ENCODE results near the gene GPR84. TPM values are rescaled to one million over a fixed set of nuclear protein-coding genes. Genes with fewer than 3 reads are reported as not detected.

The GPR84 gene
- total RNA-seq, 2 experiments from 2014 or later = 0.98 to 1.7 TPM

DNA sequence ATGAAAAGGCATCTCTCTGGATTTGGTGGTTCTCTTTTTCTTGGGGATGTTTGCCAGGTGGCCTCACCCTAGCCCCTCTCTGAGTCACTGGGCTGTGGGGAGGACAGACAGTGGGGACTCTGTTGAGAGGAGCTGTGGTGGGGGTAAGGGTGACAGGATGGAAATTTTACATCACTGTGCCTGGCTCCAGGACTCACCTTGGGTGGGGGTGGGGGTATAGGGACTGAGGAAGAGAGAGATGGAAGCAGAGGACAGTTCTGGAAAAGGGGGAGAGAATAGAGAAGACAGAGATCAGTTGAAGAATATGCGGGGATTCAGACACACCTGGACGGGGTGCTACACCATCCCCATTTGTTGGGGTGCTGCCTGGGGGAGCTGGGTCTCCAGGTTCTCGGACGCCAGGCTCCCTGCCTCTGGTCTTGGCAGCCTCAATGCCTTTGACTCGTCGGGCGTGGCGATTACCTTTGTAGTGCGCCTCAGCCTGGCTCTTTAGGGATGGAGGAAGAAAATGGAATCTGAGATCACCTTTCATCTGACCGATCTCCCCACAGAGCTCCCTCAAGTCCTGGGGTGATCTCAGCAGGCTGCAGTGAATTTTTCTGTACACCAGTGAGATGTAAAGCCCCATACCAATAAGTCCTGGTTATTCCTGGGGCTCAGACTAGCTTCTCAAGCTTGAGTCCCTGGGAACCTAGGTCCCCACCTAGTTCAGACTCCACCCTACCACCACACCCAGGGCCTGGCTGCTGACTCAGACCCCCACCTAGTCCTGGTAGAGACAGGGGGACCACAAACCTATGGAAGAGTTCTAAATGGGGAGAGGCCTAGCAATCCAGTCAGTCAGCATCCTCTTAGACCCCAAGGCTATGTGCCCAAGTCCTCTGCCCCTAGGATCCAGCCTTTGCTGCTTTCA, 9.6 kb upstream of the GPR84 start:
- no peaks in the 10 kb centered on the region for H3K9me3 Mint-ChIP-seq (ENCODE audit: low read depth)
- no peak overlapping the region for H3K27ac Mint-ChIP-seq
- H3K4me3 Mint-ChIP-seq = no peak overlapping the region
- peaks cover 19% of the 10 kb centered on the region for H3K4me1 Mint-ChIP-seq
- ATAC-seq (peak; percentile 45), DNase-seq (peak; percentile 43)
- ChIA-PET POLR2A (interaction anchor here (1.2 kb wide), 1 partner anchor 86 kb away, joined by 3 read pairs; no protein-coding TSS in a partner anchor), CTCF (interaction anchor here (0.5 to 4.5 kb wide), 6 partner anchors 9 to 1382 kb away, joined by 3 to 13 read pairs (median 3); no protein-coding TSS in a partner anchor)
- no peaks in the 10 kb centered on the region for H3K36me3 Mint-ChIP-seq (ENCODE audit: low read depth)
- no peaks in the 10 kb centered on the region for H3K27me3 Mint-ChIP-seq
- intact Hi-C loops (cut with DNase I, micrococcal nuclease) = no loop called here

DNA sequence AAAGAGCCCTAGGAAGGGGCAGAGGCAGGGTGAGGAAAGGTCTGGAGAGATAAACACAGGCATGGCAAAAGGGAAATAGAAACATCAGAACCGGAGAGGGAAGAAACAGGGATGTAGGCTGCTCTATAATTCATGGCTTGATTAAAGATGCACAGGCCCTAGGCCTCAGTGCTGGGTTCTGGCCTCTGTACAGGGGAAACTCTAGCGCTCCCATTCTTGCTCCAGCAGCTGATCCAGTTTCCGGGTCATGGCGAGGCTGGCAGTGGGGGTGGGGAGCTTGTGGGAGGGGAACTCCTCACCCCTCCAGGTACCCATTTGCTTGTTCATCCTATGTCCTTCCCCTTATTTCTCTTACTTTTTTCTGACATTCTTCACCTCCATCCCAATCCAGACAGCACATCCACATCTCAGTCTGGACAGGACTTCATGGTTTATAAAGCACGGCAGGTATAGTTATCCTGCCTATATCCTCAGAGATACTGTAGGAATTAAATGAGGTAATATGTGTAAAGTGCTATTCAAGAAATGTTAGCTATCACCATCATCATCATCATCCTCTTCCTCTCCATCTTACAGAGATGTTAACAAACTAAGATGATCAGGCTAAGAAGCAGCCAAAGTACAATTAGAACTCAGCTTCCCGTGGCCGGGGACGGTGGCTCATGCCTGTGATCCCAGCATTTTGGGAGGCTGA, 8.0 kb upstream of the GPR84 start:
- Mint-ChIP-seq H3K27ac (peak overlapping the region; percentile 3), H3K27me3 (peaks cover 2% of the 10 kb centered on the region), H3K36me3 (ENCODE audit: low read depth) (no peaks in the 10 kb centered on the region), H3K9me3 (ENCODE audit: low read depth) (no peaks in the 10 kb centered on the region), H3K4me1 (peaks cover 31% of the 10 kb centered on the region), H3K4me3 (no peak overlapping the region)
- intact Hi-C loops (cut with DNase I, micrococcal nuclease) = no loop called here
- ChIA-PET CTCF (interaction anchor here (0.6 to 4.5 kb wide), 13 partner anchors 8 to 156 kb away, joined by 3 to 25 read pairs (median 4); partner anchors contain the start of gene COPZ1), POLR2A (interaction anchor here (0.6 kb wide), 1 partner anchor 82 kb away, joined by 3 read pairs; no protein-coding TSS in a partner anchor)
- DNase-seq = no peak
- ATAC-seq = no peak

DNA sequence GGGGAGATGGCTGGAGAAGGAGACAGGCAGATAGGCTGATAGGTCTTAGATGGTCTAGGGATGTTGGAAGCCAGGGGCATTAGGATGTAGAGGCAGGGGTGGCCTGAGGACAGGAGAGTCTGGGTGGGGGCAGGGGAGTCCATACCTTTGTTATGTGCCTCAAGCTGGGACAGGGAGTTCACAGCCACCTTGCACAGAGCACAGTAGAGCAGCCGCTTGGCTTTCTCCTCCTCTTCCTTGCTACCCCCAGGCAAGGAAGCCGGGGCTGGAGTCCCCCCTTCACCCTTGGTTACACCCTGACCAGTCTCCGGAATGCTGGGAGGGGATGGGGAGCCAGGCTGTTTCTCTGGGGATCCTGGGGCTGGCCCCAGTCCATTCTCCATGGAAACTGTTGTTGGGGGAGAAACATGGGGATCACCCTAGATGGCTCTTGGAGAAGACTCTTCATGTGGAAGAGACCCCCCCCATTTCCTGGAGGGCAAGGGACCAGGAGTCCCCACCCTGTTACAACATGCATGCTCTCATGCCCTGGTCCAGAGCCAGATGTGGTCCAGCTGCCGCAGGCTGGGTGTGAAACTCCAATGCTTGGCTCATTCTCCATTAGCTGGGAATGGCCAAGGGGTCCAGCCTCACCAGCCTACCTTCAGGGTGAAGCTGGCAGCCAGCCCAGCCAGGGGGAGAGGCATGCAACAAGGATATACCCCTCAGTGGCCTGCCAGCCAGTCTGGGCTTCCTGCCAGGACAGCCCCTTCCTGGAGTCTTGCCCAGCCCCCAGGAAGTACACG, 7.2 kb upstream of the GPR84 start:
- Mint-ChIP-seq H3K4me3 (no peak overlapping the region), H3K27ac (no peak overlapping the region), H3K9me3 (ENCODE audit: low read depth) (no peaks in the 10 kb centered on the region), H3K36me3 (ENCODE audit: low read depth) (no peaks in the 10 kb centered on the region), H3K27me3 (peaks cover 2% of the 10 kb centered on the region), H3K4me1 (peaks cover 31% of the 10 kb centered on the region)
- DNase-seq (no peak), ATAC-seq (no peak)
- ChIA-PET POLR2A (interaction anchor here (1.1 kb wide), 1 partner anchor 46 kb away, joined by 3 read pairs; the partner anchor contains the start of gene COPZ1), CTCF (interaction anchor here (0.6 to 4.5 kb wide), 13 partner anchors 8 to 158 kb away, joined by 3 to 25 read pairs (median 4); partner anchors contain the start of gene COPZ1)
- intact Hi-C loops (cut with DNase I, micrococcal nuclease) = no loop called here

- ChIA-PET CTCF (interaction anchor here (0.7 to 4.5 kb wide), 8 partner anchors 10 to 79 kb away, joined by 3 to 25 read pairs (median 7); partner anchors contain the start of gene ZNF385A), POLR2A (interaction anchor here (0.6 to 1.0 kb wide), 2 partner anchors 65 to 83 kb away, joined by 3 read pairs; no protein-coding TSS in a partner anchor)
- DNase-seq (no peak), ATAC-seq (no peak)
- intact Hi-C loops (cut with DNase I, micrococcal nuclease) = no loop called here
- Mint-ChIP-seq H3K27ac (no peak overlapping the region), H3K27me3 (peaks cover 2% of the 10 kb centered on the region), H3K9me3 (ENCODE audit: low read depth) (no peaks in the 10 kb centered on the region), H3K4me1 (peaks cover 31% of the 10 kb centered on the region), H3K4me3 (no peak overlapping the region), H3K36me3 (ENCODE audit: low read depth) (no peaks in the 10 kb centered on the region)
Measured at GRCh38 chr12:54370171-54370730, 6.0 kb upstream of the GPR84 start.

DNA sequence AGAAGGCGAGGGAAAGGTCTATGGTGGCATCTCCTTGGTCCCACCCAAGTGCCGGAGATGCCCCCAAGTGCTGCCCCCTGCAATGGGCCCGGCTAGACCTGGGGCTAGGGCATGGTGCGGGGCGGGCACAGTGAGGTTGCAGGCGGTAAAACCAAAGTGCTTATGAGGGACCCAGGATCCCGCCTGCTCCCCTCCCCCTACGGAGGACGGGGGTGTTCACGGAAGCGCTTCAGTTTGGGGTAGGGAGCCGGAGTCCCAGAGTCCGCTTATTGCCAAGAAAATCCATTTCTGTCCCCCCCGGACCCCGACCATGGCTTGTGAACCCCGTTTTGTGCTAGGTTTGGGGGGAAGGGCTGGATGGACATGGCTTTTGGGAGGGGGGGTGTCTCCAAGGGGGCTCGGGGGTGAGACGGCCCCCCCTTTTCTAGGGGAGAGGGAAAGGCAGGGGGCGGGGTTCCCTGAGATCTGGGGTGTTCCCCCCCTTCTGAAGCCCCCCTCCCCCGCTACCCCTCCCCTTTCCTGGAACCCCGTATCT, 5.4 kb upstream of the GPR84 start:
- intact Hi-C loops (cut with DNase I, micrococcal nuclease) = loop anchor here in 1 of 2 experiments (2.0 kb wide), 1 partner anchor 33 kb away; no protein-coding TSS in a partner anchor
- no peak overlapping the region for H3K4me3 Mint-ChIP-seq
- H3K9me3 Mint-ChIP-seq (ENCODE audit: low read depth) = no peaks in the 10 kb centered on the region
- ATAC-seq = no peak
- H3K27ac Mint-ChIP-seq = no peak overlapping the region
- peaks cover 34% of the 10 kb centered on the region for H3K4me1 Mint-ChIP-seq
- no peaks in the 10 kb centered on the region for H3K36me3 Mint-ChIP-seq (ENCODE audit: low read depth)
- POLR2A ChIA-PET = no interaction called here
- DNase-seq = no peak
- CTCF ChIA-PET = interaction anchor here (0.7 to 4.5 kb wide), 7 partner anchors 10 to 78 kb away, joined by 3 to 25 read pairs (median 7); partner anchors contain the start of gene ZNF385A
- H3K27me3 Mint-ChIP-seq = peaks cover 2% of the 10 kb centered on the region

DNA sequence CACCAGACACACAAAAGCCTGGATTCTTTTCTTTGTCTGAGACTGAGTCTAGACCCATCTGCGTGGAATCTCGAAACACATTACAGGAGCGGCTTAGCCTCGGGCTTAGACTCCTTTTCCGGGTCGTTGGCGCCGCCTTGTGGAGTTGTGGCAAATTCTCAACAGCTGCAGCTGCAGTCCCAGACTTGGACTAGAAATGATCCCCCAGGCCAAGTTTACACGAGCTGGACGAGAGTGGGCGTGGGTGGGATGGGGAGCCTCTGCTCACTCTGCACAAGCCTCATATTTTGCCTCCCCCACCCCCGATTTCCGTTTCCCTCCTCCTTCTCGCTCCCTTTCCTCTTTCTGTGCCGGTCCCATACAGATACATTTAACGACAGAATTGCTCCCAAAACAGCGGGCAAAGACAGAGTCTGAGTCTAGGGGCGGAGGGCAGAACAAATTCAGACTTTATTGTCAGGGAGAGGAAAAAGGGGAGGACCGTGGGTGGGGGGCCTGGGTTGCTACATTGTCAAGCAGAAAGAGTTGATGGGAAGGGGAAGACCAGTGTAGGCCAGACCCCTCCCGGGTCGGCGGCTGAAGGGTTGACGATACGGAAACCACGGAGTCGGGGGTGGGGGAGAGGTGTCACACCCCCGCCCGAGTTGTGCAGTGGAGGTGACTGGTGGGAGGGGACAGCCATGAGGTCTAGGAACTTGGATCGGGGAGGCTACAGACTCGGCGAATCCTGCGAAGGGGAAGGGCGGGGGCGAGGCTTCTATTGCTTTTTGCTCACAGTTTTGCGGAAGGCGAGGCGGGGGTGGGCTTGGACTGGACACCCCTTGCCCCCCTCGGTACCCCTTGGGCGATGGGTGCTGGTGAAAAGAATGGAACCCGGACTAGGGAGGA, 4.7 kb upstream of the GPR84 start:
- peak; percentile 82 for ATAC-seq
- Mint-ChIP-seq H3K9me3 (ENCODE audit: low read depth) (no peaks in the 10 kb centered on the region), H3K4me3 (peak overlapping the region; percentile 4), H3K27ac (no peak overlapping the region), H3K4me1 (peaks cover 41% of the 10 kb centered on the region), H3K36me3 (ENCODE audit: low read depth) (no peaks in the 10 kb centered on the region), H3K27me3 (peaks cover 2% of the 10 kb centered on the region)
- CTCF ChIA-PET = interaction anchor here (0.6 to 4.5 kb wide), 26 partner anchors 12 to 362 kb away, joined by 3 to 83 read pairs (median 6); partner anchors contain the start of gene COPZ1
- peak; percentile 96 for DNase-seq
- intact Hi-C loops (cut with DNase I, micrococcal nuclease) = loop anchor here (1.0 to 2.0 kb wide), 6 partner anchors 10 to 149 kb away; no protein-coding TSS in a partner anchor
- POLR2A ChIA-PET = interaction anchor here (0.6 kb wide), 2 partner anchors 10 to 82 kb away, joined by 3 read pairs; no protein-coding TSS in a partner anchor

- POLR2A ChIA-PET = no interaction called here
- ATAC-seq (peak; percentile 5), DNase-seq (no peak)
- Mint-ChIP-seq H3K4me3 (peak overlapping the region; percentile 4), H3K27ac (no peak overlapping the region), H3K4me1 (peaks cover 44% of the 10 kb centered on the region), H3K9me3 (ENCODE audit: low read depth) (no peaks in the 10 kb centered on the region), H3K36me3 (ENCODE audit: low read depth) (no peaks in the 10 kb centered on the region), H3K27me3 (peaks cover 2% of the 10 kb centered on the region)
- CTCF ChIA-PET = interaction anchor here (0.6 to 4.5 kb wide), 26 partner anchors 12 to 383 kb away, joined by 3 to 83 read pairs (median 6); partner anchors contain the start of genes COPZ1 and HOXC10
- intact Hi-C loops (cut with DNase I, micrococcal nuclease) = loop anchor here (1.0 to 2.0 kb wide), 6 partner anchors 11 to 148 kb away; no protein-coding TSS in a partner anchor
Measured at GRCh38 chr12:54368025-54368708, 3.9 kb upstream of the GPR84 start.

DNA sequence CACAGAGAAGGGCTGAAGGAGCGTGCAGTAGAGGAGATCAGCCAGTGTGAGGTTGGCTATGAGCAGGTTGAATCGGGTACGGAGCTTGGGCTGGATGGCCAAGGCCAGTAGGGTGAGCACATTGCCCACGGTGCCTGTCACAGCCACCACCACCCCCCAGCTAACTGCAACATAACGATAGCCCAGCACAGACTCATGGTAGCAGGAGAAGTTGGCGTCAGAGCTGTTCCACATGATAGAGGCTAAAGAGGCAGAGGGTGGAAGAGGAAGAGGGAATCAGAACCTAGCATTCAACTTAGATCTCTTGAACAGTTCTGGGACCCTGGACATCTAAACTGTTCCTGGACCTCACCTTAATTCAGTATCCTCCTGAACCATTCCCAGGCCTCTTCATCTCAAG, 668 bp downstream of the GPR84 start:
- peaks cover 35% of the 10 kb centered on the region for H3K4me1 Mint-ChIP-seq
- CTCF ChIA-PET = interaction anchor here (0.5 to 8.2 kb wide), 9 partner anchors 16 to 1824 kb away, joined by 3 to 85 read pairs (median 13); partner anchors contain the start of gene COPZ1
- POLR2A ChIA-PET = no interaction called here
- H3K27me3 Mint-ChIP-seq = peaks cover 2% of the 10 kb centered on the region
- intact Hi-C loops (cut with DNase I, micrococcal nuclease) = no loop called here
- no peaks in the 10 kb centered on the region for H3K9me3 Mint-ChIP-seq (ENCODE audit: low read depth)
- no peak for DNase-seq
- peak overlapping the region; percentile 69 for H3K27ac Mint-ChIP-seq
- no peaks in the 10 kb centered on the region for H3K36me3 Mint-ChIP-seq (ENCODE audit: low read depth)
- H3K4me3 Mint-ChIP-seq = peak overlapping the region; percentile 37
- no peak for ATAC-seq

- DNase-seq = no peak
- POLR2A ChIA-PET = interaction anchor here (0.6 to 1.4 kb wide), 2 partner anchors 74 to 346 kb away, joined by 3 to 7 read pairs; no protein-coding TSS in a partner anchor
- Mint-ChIP-seq H3K9me3 (ENCODE audit: low read depth) (no peaks in the 10 kb centered on the region), H3K27ac (no peak overlapping the region), H3K4me3 (no peak overlapping the region), H3K27me3 (peaks cover 2% of the 10 kb centered on the region), H3K36me3 (ENCODE audit: low read depth) (no peaks in the 10 kb centered on the region), H3K4me1 (peaks cover 29% of the 10 kb centered on the region)
- intact Hi-C loops (cut with DNase I, micrococcal nuclease) = no loop called here
- CTCF ChIA-PET = interaction anchor here (0.5 to 8.2 kb wide), 12 partner anchors 10 to 1825 kb away, joined by 3 to 85 read pairs (median 6); partner anchors contain the start of gene COPZ1
- ATAC-seq = no peak
Measured at GRCh38 chr12:54363047-54363446, 1.2 kb downstream of the GPR84 start.
